DND-41 (cell line): ENCODE measurements around the gene SH3RF3.

Experiments
- CTCF ChIP-seq: IDR thresholded peaks from 2 replicates; pipeline ENCODE4 v1.5.1; 2012; ENCODE audit warnings: borderline replicate concordance, low read length, moderate library complexity, mild to moderate bottlenecking; ENCODE audit not compliant: poor library complexity, severe bottlenecking; ENCODE audit errors: extremely low read depth
- EZH2 ChIP-seq: IDR thresholded peaks from 3 replicates; pipeline ENCODE4 v1.6.1; 2012; ENCODE audit warnings: borderline replicate concordance, low read depth, mild to moderate bottlenecking, moderate library complexity, low read length, inconsistent platforms; ENCODE audit not compliant: severe bottlenecking

- TF ChIP-seq CTCF (no peak), EZH2 (no peak)
Measured at GRCh38 chr2:109398366-109399015, 269.5 kb downstream of the SH3RF3 start.
